HG02970 (cell line): ENCODE measurements around the gene S100A6.
"Not testable (repeated sequence)": the region's sequence is repeated elsewhere in the genome, so short reads cannot be mapped to it uniquely, and the experiment has no call there.

Experiments
- ATAC-seq: cut with Tn5 transposase; IDR thresholded peaks from one replicate; pipeline ENCODE4 v1.9.1; 2021; ENCODE audit warnings: mild to moderate bottlenecking, moderate library complexity, moderate number of reproducible peaks; ENCODE audit not compliant: unreplicated experiment, low FRiP score

Gene S100A6

DNA sequence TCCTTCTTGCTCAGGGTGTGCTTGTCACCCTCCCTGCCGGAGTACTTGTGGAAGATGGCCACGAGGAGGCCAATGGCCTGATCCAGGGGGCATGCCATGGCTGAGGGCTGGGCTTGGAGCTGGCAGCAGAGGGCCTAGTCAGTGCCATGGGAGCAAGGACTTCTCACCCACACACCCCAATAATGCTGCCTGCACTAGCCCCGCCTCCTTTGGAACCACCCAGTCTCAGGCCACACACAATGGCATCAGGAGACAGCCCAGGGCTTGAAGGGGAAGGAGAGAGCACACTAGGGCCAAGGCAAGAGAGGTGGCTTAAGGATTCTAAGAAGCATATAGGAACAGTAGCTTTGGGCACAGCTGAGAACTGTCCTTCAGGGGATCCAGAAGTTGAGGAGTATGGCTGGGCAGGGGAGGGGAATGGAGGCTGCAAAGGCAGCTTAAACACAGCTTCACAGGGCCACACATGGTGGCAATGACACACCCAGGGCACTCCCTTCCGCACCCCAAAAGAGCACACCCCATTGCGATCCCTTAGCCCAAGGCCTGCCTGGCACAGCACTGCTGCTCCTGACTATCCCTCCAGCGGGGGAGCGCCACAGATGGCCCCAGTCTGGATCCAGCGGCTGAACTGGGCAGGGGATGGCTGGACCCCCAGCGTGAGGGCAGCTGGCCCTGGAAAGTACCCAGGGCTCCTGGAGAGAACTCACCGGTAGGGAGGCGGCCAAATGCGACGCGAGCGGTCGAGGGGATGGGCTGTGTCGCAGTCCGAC lies at the start of gene S100A6:
S100A6 (minus strand) TSS at position 750 of the 770 bp plus-strand sequence; CDS start at position 98, 652 bp downstream.
- ATAC-seq = no peak

DNA sequence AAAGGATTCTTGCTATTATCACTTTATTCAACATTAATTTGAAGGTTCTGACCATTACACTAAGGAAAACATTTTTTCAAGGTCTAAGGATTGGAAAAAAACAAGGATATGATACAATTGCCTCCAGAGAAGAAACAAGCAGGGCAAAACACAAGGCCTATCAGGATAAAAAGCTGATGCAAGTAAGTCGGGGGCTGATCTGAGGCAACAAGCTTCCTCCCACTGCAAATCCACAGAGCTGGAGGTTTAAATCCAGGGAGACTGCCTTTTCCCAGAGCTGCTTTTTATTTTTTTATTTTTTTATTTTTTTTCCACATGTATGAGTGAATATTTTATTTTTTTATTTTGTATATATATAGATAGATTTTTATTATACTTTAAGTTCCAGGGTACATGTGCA lies 49.2 kb upstream of the S100A6 start:
- ATAC-seq = no peak

DNA sequence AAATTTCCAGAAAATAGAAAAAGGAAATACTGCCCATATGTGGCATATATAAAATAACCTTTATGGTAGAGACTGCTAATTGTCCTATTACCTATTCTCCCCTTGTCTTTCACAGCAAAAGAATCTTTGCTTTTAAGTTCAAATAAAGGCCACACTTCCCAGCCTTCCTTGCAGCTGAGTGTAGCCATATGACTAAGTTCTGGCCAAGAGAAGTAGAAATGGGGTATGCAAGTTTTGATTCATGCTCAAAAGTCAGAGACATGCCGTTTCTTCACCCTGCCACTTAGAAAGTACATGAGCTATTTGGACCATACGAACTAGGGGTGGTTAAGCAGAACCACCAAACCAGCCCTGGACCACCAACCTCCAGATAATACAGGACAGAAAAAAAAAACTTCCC lies 48.2 kb upstream of the S100A6 start:
- no peak for ATAC-seq

DNA sequence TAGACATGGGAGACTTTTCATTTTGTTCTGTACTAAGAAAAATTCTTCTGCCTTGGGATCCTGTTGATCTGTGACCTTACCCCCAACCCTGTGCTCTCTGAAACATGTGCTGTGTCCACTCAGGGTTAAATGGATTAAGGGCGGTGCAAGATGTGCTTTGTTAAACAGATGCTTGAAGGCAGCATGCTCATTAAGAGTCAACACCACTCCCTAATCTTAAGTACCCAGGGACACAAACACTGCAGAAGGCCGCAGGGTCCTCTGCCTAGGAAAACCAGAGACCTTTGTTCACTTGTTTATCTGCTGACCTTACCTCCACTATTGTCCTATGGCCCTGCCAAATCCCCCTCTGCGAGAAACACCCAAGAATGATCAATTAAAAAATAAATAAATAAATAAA lies 47.7 kb upstream of the S100A6 start:
- ATAC-seq = not testable (repeated sequence)

DNA sequence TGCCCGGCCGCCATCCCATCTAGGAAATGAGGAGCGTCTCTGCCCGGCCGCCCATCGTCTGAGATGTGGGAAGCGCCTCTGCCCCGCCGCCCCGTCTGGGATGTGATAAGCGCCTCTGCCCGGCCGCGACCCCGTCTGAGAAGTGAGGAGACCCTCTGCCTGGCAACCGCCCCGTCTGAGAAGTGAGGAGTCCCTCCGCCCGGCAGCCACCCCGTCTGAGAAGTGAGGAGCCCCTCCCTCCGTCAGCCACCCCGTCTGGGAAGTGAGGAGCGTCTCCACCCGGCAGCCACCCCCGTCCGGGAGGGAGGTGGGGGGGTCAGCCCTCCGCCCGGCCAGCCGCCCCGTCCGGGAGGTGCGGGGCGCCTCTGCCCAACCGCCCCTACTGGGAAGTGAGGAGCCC lies 47.0 kb upstream of the S100A6 start:
- not testable (repeated sequence) for ATAC-seq

DNA sequence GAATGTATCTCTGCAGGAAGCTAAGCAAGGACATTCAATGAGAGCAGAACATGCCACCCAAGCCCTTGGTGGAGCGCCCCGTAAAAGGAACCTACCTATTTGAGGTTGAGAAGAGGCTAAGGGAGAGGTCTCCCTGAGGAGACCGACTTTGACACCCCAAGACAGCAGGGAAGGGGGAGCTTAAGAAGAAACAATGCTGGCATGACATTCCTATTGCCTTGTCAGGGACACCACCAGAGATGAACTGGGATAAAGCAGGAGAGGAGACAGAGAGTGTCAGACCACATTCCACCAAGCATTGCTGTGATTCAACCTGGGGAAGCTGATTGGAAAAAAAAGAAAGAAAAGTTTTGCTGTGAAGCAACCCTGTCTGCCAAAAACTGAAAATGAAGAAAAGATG lies 43.1 kb upstream of the S100A6 start:
- ATAC-seq = no peak

DNA sequence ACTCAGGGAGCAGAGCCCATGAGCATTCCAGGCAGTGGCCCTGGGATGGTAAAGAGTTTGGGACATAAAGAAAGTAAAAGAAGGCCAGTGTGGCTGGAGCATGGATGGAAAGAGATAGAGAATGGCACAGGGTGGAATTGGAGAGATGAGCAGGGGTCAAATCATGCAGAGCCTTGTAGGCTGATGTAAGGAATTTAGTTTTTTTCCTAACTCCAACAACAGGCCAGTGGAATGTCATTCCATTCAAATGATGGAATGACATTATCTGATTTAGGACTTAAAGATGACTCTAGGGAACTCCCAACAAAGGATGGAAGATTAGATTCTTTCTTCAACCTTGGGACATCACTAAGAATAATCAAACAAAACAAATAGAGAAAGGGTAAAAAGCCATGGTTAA lies 42.7 kb upstream of the S100A6 start:
- no peak for ATAC-seq

DNA sequence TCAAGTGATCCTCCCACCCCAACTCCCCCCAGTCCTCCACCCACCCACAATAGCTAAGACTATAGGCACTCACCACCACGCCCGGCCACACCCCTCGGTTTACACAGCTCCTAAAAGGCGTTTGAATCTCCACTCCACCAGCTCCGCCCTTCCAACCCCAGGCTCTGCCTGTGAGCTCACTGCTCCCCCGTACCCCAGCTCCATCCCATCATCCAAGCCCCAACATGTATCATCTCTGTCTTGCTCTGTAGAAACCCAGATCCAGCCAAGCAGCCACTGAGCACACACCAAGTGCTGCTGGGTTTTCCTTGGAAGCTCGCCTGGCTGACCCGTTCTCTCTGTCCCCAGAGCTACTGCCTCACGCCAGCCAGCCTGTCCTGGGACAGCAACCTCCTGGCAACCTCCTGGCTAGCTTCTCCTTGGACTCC lies 41.8 kb upstream of the S100A6 start:
- no peak for ATAC-seq

DNA sequence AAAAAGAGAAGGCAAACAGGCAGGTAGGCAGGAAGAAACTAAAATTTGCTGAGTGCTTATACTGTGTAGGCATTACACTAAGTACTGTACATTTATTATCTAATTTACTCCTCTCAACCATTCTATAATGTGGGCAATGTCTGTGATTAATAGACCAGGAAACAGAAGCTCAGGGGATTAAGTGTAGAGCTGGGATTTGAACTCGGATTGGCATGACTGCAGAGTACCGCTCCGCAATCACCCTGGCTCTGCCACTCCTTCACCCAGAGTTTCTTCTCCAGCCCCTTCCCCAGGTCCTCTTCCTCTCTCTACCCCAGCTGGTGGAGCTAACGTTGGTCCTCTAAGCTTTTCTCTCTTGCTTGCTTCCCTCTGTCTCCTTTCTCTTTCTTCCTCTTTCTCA lies 41.3 kb upstream of the S100A6 start:
- ATAC-seq = no peak

DNA sequence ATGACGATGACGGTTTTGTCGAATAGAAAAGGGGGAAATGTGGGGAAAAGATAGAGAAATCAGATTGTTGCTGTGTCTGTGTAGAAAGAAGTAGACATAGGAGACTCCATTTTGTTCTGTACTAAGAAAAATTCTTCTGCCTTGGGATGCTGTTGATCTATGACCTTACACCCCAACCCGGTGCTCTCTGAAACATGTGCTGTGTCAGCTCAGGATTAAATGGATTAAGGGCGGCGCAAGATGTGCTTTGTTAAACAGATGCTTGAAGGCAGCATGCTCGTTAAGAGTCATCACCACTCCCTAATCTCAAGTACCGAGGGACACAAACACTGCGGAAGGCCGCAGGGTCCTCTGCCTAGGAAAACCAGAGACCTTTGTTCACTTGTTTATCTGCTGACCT lies 39.7 kb upstream of the S100A6 start:
- ATAC-seq = not testable (repeated sequence)

DNA sequence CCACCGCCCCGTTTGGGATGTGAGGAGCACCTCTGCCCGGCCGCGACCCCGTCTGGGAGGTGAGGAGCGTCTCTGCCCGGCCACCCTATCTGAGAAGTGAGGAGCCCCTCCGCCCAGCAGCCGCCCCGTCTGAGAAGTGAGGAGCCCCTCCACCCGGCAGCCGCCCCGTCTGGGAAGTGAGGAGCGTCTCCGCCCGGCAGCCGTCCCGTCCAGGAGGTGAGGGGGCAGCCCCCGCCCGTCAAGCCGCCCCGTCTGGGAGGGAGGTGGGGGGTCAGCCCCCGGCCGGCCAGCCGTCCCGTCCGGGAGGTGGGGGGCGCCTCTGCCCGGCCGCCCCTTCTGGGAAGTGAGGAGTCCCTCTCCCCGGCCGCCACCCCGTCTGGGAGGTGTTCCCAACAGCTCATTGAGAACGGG lies 39.3 kb upstream of the S100A6 start:
- ATAC-seq = not testable (repeated sequence)

DNA sequence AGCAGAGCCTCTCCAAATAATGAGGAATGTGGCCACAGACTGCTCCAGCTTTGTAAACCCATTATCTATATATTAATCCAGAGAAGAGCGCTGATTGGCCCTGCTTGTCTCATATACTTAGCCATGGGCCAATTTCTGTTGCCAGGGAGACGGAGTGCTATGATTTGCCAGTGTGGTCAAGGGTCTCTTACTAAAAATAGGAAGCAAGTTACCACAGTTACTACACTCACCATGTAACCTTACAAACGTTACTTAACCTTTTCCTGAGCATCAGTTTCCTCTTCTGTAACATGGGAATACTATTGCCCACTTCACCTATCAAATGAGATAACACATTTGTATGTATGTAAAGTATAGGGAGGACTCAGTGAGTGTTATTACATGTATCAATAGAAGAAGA lies 37.6 kb upstream of the S100A6 start:
- ATAC-seq = no peak

DNA sequence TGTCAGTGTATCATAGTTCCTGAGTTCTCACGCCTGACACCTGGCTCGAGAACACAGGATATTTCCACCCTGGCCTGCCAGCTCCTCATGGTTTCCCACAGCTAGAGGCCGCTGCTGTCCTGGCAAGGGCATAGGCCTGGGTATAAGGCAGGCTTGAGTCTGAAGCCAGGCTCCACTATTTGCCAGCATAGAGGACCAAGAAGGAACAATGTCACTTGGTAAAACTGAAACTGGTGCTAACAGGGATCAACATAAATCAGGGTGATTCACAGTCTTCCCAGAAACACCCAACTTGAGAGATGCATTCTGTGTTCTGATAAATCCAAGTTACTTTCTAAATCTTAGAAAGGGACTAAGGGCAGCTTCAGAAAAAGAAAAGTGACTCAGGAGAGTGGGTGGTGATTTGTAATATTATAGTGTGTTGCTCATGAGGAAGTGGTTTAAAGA lies 36.8 kb upstream of the S100A6 start:
- ATAC-seq = peak; percentile 55

DNA sequence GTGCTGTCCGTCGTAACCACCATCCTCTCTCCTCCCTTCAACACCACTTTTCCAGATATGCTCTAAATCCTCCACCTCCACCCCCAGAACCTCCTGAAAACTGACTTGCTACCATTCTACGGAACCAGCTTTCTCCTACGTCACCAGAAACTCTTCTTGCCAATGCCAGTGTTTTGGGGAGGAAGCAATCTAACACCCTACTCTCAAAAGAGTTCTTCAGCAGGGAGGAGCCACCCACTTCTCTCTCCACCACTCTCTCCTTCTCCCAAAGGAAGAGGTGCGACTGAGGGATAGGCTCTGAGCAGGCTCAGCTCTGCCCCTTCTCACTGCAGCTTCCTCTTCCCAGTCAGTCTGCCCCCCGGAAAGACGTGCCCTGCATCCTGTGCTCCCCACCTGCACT lies 35.9 kb upstream of the S100A6 start:
- no peak for ATAC-seq

DNA sequence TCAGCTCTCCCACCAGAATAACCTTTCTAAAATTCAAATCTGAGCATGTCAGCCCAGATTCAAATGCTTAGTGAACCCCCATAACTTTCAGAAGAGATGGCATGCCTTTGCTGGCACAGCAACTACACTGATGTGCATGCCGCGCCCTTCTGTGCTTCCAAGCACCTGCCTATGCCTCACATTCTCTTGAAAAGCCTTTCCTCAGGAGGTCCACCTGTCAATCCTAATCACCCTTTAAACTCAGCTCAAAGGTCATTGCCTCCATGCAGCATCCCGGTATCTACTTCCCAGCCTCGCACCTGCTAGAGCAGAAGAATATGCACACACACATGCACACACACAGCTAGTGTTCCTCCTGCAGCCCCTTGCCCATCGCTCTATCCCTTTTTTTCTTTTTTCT lies 35.1 kb upstream of the S100A6 start:
- ATAC-seq = no peak

DNA sequence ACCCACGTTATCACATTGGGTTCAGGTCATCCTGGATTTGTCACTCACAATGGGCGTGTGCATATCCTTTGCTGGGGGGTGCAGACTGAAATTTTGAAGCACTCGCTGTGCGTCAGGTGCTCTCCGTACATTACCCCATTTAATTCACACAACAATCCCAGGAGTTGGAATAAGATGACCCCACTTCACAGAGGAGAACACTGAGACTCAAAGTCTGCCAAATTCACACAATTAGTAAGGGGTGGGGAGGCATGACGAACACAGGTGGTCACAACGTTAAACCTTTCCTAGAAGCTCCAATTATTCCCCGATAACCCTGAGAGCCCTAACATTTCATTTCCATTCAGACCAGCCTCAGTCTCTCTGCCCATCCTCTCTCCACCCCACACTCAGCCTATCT lies 33.7 kb upstream of the S100A6 start:
- ATAC-seq = no peak

DNA sequence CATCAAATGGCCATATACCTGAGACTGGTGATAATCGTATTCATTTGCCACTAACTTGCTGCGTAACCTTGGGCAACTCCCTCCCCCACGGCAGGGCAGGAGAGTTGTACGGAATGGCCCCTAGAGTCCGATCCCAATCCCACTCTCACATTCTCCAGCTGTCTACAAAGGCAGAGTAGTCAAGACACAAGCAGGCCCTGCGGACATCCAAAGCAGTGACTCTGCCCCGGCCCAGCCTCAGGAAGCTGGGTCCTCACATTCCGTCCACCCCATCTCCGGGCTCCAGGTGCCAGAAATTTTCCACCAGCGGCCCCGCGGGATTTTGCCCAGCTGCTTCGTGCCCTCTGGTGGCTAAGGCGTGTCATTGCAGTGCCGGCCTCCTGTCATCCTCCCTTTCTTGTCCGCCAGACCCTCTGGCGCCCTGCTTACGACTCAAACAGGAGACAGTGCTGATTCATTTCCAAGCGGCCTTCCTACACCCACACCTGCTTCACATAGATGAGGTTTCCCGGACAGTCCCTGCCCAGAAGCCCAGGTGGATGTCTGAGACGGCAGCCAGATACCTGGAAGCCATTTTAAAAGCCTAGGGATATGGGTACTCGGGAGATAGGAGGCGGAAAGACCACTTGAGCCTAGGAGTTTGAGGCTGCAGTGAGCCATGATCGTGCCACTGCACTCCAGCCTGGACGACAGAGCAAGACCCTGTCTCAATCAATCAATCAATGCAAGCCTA lies 32.7 kb upstream of the S100A6 start:
- no peak for ATAC-seq

DNA sequence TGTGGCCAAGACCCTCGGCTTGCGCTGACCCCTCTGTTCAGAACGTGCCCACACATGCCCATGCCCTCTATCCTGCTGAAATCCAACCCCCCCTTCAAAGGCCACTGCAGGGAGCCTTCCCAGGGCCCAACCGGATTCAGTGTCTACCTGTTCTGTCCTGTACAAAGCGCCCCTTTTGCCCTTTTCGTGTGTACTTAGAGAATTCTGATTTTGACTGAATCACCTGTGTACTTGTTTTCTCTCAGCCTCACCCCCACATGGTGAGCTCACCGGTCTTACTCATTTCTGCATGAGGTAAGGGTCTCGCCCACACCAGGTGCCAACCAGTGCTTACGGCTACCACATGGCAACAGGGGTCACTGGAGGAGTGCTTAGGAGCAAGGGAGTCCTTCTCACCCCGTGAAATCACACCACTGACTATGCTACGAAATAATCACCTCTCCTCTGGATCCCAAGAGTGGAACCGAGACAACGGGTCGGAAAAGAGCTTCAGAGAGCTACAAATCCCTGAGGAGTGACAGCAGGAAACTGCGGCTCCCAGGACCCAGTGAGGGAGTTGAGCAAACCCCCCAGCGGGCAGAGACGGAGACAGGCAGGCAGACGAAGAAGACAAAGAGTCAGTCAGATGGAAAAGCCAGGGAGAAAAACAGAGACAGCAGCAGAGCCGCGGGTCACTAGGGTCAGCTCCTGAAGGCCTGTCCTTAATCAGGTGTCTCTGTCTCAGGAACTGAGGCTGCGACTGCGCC lies 32.0 kb upstream of the S100A6 start:
- ATAC-seq = no peak

DNA sequence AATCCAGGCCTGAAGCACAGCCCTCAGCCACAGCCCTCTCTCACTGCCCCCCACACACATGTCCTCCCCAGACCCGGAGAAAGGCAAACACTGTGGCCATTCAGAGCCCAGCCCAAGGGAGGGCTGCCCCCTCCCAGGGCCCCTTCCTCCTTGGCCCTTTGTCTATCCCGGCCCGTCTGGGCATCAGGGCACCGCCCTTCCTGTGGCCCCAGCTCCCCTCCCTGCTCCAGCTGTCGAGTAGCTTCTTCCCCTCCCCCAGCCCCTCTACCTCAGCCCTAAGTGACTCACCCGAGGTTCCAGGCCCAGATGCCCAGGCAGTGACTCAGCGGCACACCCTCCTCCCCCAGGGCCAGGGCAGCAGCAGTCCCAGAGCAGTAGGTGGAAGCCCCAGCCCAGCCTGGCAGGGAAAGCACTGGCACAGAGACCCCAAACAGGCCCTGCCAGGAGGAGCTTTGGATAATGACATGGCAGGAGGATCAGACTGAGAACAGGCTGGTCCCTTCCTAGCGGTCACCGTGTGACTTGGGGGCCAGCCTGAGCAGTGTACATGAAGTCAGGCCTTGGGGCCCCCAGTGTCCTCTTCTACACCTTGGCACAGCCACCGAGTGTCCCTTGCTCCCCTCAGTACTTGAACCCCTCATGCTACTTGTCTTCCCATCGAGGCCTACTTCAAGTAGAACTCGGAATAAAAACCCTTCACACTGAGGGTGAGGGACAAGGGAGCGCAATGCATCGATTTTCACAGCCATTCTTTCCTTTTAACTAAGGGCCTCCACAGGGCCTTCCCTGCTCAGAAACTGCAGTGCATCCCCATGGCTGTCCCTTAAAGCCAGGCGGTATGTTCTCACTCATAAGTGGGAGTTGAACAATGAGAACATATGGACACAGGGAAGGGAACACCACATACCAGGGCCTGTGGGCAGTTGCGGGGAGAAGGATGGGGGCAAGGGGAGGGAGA lies 30.9 kb upstream of the S100A6 start:
- no peak for ATAC-seq
